Measurements from ENCODE around the gene SORL1. TPM values are rescaled to one million over a fixed set of nuclear protein-coding genes. Genes with fewer than 3 reads are reported as not detected.

Gene SORL1
- total and polyA plus RNA-seq, 2 of the 8 experiments (the other 6 are each of a cell fraction or from before 2014, with no cell fraction given): 38.1 to 65.5 TPM

- no peak for TF ChIP-seq CTCF (IDR thresholded peaks at IDR 0.05; ENCODE audit: control extremely low read depth in 1 of 3, insufficient read depth in 1 of 3, low read depth in 1 of 3, low read length in 3 of 3)
These were observed 174.4 kb downstream of the SORL1 start (continued) for GRCh38 chr11:121626507-121626875.

Data from H1 (cell line).